Gastrocnemius medialis (tissue), 4 donors: ENCODE measurements around the gene NSMF. TPM values are rescaled to one million over a fixed set of nuclear protein-coding genes. Genes with fewer than 3 reads are reported as not detected.

Experiments
- ATAC-seq, 2 donors: fragments of 150-250 bp; one replicate each; pipeline ENCODE4 v1.9.1; 2016
- DNase-seq, 2 donors: peaks; one replicate each; pipeline ENCODE4 v3.0.0-alpha.2; 2019
- H3K27ac ChIP-seq, 4 donors: fragments of 200-600 bp; sonication (generic); 1 replicate in 1 of 4; 2 replicates in 3 of 4; pipeline ENCODE4 v1.5.1; 2016 to 2018; ENCODE audit warnings: mild to moderate bottlenecking in 2 of 4, moderate library complexity in 1 of 4
- H3K27me3 ChIP-seq, 3 donors: fragments of 200-600 bp; sonication (generic) in 2 of 3; 1 replicate in 1 of 3; 2 replicates in 2 of 3; pipeline versions ENCODE4 v1.5.1 to v1.6.0; 2016 to 2019; ENCODE audit warnings: mild to moderate bottlenecking in 1 of 3, moderate library complexity in 1 of 3
- H3K36me3 ChIP-seq, 2 donors: fragments of 200-600 bp; sonication (generic) in 1 of 2; one replicate each; pipeline ENCODE4 v1.5.1; 2017 to 2018
- H3K4me1 ChIP-seq, 2 donors: fragments of 200-600 bp; sonication (generic) in 1 of 2; one replicate each; pipeline ENCODE4 v1.5.1; 2016 to 2017; ENCODE audit warnings: mild to moderate bottlenecking in 2 of 2
- H3K4me3 ChIP-seq, 4 donors: fragments of 200-600 bp; sonication (generic) in 3 of 4; 1 replicate in 1 of 4; 2 replicates in 3 of 4; pipeline ENCODE4 v1.5.1; 2016 to 2019; ENCODE audit warnings: mild to moderate bottlenecking in 2 of 4
- H3K9me3 ChIP-seq, 3 donors: fragments of 200-600 bp; sonication (generic) in 2 of 3; 1 replicate in 1 of 3; 2 replicates in 2 of 3; pipeline ENCODE4 v1.5.1; 2016 to 2019
- POLR2A ChIP-seq, 2 donors: fragments of 450-650 bp; IDR thresholded peaks; one replicate each; pipeline ENCODE4 v1.6.1; 2017; ENCODE audit warnings: antibody characterized with exemption in 2 of 2, mild to moderate bottlenecking in 2 of 2, moderate library complexity in 2 of 2
- in situ Hi-C, 4 donors: fragments of 200-750 bp; cut with MboI; loops; one replicate each; pipeline versions ENCODE4 v1.15.0 to v1.8.0; 2017; ENCODE audit warnings: low sequenced_read_pairs in 4 of 4
- intact Hi-C: fragments of 100-400 bp; cut with DNase I; formaldehyde crosslinking; loops from one replicate; pipeline ENCODE4 v1.15.1; 2023; ENCODE audit warnings: low total_unique reads
- total RNA-seq, 4 donors: library from RNA; depleted of rRNA; stranded (reverse); fragments of >200 nt; gene quantifications; one replicate each; pipeline versions ENCODE4 v1.1.0 to v1.2.3, GENCODE V29; 2016
- TF ChIP-seq, protein P1 (sequence below), 5 experiments: fragments of 450-650 bp in 3 of 5; fragments of 200-600 bp in 2 of 5; sonication (generic) in 2 of 5; IDR thresholded peaks in 4 of 5; conservative IDR thresholded peaks in 1 of 5; 1 replicate in 4 of 5; 2 replicates in 1 of 5; pipeline ENCODE4 v1.5.1; 2016 to 2019; ENCODE audit warnings: antibody characterized with exemption in 5 of 5, mild to moderate bottlenecking in 3 of 5, moderate library complexity in 3 of 5

Gene NSMF
- total RNA-seq, 4 donors from 2014 or later, result 4.4 to 8.4 (median 7.1) TPM

DNA sequence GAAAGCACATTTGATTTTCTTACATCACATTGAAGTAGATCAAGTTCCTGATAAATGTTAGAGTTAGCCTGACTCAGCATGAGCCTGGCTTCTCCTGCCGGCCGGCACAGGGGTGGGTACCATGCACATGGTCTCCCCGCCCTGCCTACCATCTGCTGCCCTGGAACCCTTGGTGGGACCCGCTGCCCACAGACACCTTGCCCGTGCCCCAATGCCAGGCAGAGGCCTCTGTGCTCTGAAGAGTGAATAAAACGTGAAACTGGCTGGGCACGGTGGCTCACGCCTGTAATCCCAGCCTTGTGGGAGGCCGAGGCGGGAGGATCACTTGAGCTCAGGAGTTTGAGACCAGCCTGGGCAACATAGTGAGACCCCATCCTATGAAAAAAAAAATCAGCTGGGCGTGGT lies 53.5 kb downstream of the NSMF start:
- Histone ChIP-seq H3K4me3 (no peak overlapping the region), H3K9me3 (no peaks in the 10 kb centered on the region), H3K27ac (no peak overlapping the region), H3K36me3 (no peaks in the 10 kb centered on the region), H3K4me1 (peaks cover 6 to 17% of the 10 kb centered on the region in 2 donors), H3K27me3 (no peaks in the 10 kb centered on the region)
- no peak for DNase-seq
- intact Hi-C loops, result loop anchor here (2.0 kb wide), 1 partner anchor 111 kb away; no protein-coding TSS in a partner anchor
- no peak for TF ChIP-seq POLR2A (IDR thresholded peaks at IDR 0.05)
- TF ChIP-seq, protein P1, sequence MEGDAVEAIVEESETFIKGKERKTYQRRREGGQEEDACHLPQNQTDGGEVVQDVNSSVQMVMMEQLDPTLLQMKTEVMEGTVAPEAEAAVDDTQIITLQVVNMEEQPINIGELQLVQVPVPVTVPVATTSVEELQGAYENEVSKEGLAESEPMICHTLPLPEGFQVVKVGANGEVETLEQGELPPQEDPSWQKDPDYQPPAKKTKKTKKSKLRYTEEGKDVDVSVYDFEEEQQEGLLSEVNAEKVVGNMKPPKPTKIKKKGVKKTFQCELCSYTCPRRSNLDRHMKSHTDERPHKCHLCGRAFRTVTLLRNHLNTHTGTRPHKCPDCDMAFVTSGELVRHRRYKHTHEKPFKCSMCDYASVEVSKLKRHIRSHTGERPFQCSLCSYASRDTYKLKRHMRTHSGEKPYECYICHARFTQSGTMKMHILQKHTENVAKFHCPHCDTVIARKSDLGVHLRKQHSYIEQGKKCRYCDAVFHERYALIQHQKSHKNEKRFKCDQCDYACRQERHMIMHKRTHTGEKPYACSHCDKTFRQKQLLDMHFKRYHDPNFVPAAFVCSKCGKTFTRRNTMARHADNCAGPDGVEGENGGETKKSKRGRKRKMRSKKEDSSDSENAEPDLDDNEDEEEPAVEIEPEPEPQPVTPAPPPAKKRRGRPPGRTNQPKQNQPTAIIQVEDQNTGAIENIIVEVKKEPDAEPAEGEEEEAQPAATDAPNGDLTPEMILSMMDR (IDR thresholded peaks at IDR 0.05 in 4 of 5, conservative IDR thresholded peaks at IDR 0.05 in 1 of 5), result no peak
- in situ Hi-C loops, result loop anchor here (10.0 to 25.0 kb wide), 2 partner anchors 111 to 118 kb away; partner anchors contain the start of gene TOR4A (in 3 of the 4)
- ATAC-seq, result no peak

DNA sequence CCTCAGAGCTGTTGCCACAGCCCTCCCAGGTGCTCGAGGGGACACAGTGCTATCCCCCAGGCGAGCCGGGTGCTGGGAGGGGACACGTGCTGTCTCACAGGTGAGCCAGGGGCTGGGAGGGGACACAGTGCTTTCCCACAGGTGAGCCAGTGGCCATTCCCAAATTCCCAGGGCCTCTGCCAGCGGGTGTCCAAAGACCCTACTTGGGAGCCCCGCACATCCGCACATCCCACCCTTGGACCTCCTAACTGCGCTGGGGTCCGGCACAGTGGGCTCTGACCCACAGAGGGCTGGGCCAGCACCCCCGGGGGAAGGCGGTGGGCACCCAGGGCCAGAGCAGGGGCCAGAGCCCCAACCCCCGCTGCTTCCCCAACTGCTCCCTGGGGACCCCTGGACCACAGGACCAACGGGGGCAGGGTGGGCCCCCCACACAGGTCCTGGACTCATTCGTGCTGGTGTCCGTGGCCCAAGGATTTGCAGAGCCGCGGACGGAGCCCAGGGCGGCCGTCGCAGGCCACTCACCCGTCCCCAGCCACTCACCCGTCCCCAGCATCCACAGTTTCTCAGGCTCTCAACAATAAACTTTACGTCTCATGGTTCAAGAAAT lies 54.1 kb downstream of the NSMF start:
- ATAC-seq (no peak), DNase-seq (no peak)
- TF ChIP-seq POLR2A (IDR thresholded peaks at IDR 0.05), result no peak
- TF ChIP-seq, protein P1 (IDR thresholded peaks at IDR 0.05 in 4 of 5, conservative IDR thresholded peaks at IDR 0.05 in 1 of 5), result no peak
- Histone ChIP-seq H3K4me1 (peaks cover 5 to 13% of the 10 kb centered on the region in 2 donors), H3K9me3 (no peaks in the 10 kb centered on the region), H3K4me3 (no peak overlapping the region), H3K27me3 (no peaks in the 10 kb centered on the region), H3K36me3 (no peaks in the 10 kb centered on the region), H3K27ac (no peak overlapping the region)
- in situ Hi-C loops (loop anchor here (10.0 to 25.0 kb wide), 2 partner anchors 110 to 118 kb away; partner anchors contain the start of gene TOR4A (in 3 of the 4)), intact Hi-C loops (no loop called here)

DNA sequence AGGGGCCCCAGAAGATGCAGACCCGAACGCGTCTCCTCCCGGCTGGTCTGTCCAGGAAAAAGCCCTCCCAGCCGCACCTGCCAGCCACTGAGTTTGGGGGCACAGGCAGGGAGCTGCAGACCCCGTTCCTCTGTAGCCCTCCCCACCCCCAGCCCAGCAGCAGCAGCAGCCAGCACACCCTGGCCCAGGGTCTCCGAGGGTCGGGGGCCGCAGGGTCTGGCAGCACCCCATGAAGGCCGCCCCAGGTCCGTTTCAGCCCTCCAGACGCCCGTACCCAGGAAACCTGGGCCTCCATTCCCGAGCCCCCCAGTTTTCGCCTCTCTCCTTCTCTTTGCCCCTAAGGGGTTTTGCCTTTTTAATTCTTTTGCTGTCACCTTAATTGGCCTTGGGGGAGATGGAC lies 55.9 kb downstream of the NSMF start:
- in situ Hi-C loops, result loop anchor here (10.0 to 25.0 kb wide), 2 partner anchors 108 to 116 kb away; partner anchors contain the start of gene TOR4A (in 3 of the 4)
- intact Hi-C loops, result no loop called here

DNA sequence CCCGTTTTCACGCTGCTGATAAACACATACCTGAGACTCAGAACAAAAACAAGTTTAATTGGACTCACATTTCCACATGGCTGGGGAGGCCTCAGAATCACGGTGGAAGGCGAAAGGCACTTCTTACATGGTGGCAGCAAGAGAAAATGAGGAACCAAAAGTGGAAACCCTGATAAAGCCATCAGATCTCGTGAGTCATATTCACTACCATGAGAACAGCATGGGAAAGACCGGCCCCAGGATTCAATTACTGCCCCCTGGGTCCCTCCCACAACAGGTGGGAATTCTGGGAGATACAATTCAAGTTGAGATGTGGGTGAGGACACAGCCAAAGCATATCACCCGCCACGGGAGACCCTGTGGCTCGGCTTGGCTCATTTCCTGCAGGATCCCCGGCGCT lies 56.4 kb downstream of the NSMF start:
- intact Hi-C loops (no loop called here), in situ Hi-C loops (loop anchor here (10.0 to 25.0 kb wide), 2 partner anchors 108 to 115 kb away; partner anchors contain the start of gene TOR4A (in 3 of the 4))
- Histone ChIP-seq H3K4me1 (peaks cover 5 to 12% of the 10 kb centered on the region in 2 donors), H3K27me3 (no peaks in the 10 kb centered on the region), H3K4me3 (no peak overlapping the region), H3K36me3 (no peaks in the 10 kb centered on the region), H3K9me3 (no peaks in the 10 kb centered on the region), H3K27ac (no peak overlapping the region)
- TF ChIP-seq, protein P1 (IDR thresholded peaks at IDR 0.05 in 4 of 5, conservative IDR thresholded peaks at IDR 0.05 in 1 of 5), result no peak
- no peak for TF ChIP-seq POLR2A (IDR thresholded peaks at IDR 0.05)
- DNase-seq (no peak), ATAC-seq (no peak)

More for the DNA sequence above, 55.9 kb downstream of the NSMF start:
- no peaks in the 10 kb centered on the region for H3K36me3 ChIP-seq
- no peaks in the 10 kb centered on the region for H3K27me3 ChIP-seq
- H3K4me1 ChIP-seq, result peaks cover 5 to 13% of the 10 kb centered on the region in 2 donors
- no peak for TF ChIP-seq POLR2A (IDR thresholded peaks at IDR 0.05)
- TF ChIP-seq, protein P1 (IDR thresholded peaks at IDR 0.05 in 4 of 5, conservative IDR thresholded peaks at IDR 0.05 in 1 of 5), result no peak
- no peak overlapping the region for H3K27ac ChIP-seq
- ATAC-seq, result no peak
- no peaks in the 10 kb centered on the region for H3K9me3 ChIP-seq
- no peak for DNase-seq
- no peak overlapping the region for H3K4me3 ChIP-seq
